Liver (tissue), 9 donors: ENCODE measurements around the gene IFNA4. TPM values are rescaled to one million over a fixed set of nuclear protein-coding genes. Genes with fewer than 3 reads are reported as not detected.
"Not testable (repeated sequence)": the region's sequence is repeated elsewhere in the genome, so short reads cannot be mapped to it uniquely, and the experiment has no call there.

Source experiments
- DNase-seq: peaks from one replicate; pipeline ENCODE4 v3.0.0-alpha.2; 2017; ENCODE audit warnings: low spot score
- H3K27ac ChIP-seq, 2 donors: one replicate each; pipeline ENCODE4 v1.7.0; 2013; ENCODE audit warnings: inconsistent platforms in 2 of 2, low read length in 2 of 2, control low read depth in 1 of 2, low read depth in 1 of 2, mild to moderate bottlenecking in 1 of 2
- H3K27me3 ChIP-seq, 4 donors: one replicate each; pipeline versions ENCODE4 v1.6.1 to v1.7.0; 2013; ENCODE audit warnings: low read length in 3 of 4, inconsistent platforms in 1 of 4, mild to moderate bottlenecking in 1 of 4, moderate library complexity in 1 of 4; ENCODE audit not compliant: control insufficient read depth in 4 of 4, insufficient read depth in 4 of 4
- H3K36me3 ChIP-seq, 4 donors: one replicate each; pipeline versions ENCODE4 v1.6.1 to v1.7.0; 2013; ENCODE audit warnings: low read length in 3 of 4, mild to moderate bottlenecking in 3 of 4, low read depth in 1 of 4, moderate library complexity in 1 of 4; ENCODE audit not compliant: control insufficient read depth in 4 of 4, insufficient read depth in 3 of 4
- H3K4me1 ChIP-seq, 4 donors: one replicate each; pipeline versions ENCODE4 v1.6.1 to v1.7.0; 2013; ENCODE audit warnings: low read length in 3 of 4, mild to moderate bottlenecking in 3 of 4, moderate library complexity in 1 of 4; ENCODE audit not compliant: control insufficient read depth in 4 of 4, insufficient read depth in 4 of 4
- H3K4me3 ChIP-seq, 3 donors: one replicate each; pipeline versions ENCODE4 v1.6.1 to v1.7.0; 2013; ENCODE audit warnings: low read length in 3 of 3, control low read depth in 1 of 3, low read depth in 1 of 3, mild to moderate bottlenecking in 1 of 3
- H3K9ac ChIP-seq, 2 donors: one replicate each; pipeline ENCODE4 v1.7.0; 2013; ENCODE audit warnings: low read length in 2 of 2, mild to moderate bottlenecking in 2 of 2, moderate library complexity in 2 of 2, control low read depth in 1 of 2, low read depth in 1 of 2
- H3K9me3 ChIP-seq, 4 donors: one replicate each; pipeline versions ENCODE4 v1.6.1 to v1.7.0; 2013; ENCODE audit warnings: low read length in 3 of 4; ENCODE audit not compliant: control insufficient read depth in 4 of 4
- ATF3 ChIP-seq: IDR thresholded peaks from 2 replicates; pipeline ENCODE4 v1.6.1; 2016; ENCODE audit warnings: antibody characterized with exemption
- CTCF ChIP-seq: fragments of 150-350 bp; IDR thresholded peaks from 2 replicates; pipeline ENCODE4 v1.5.1; 2017; ENCODE audit warnings: improper control_type of control experiment, low read depth, low read length; ENCODE audit not compliant: missing input control
- EGR1 ChIP-seq, 2 donors: IDR thresholded peaks; 2 replicates each; pipeline ENCODE4 v1.6.1; 2016 to 2018; ENCODE audit warnings: antibody characterized with exemption in 2 of 2, low read depth in 2 of 2
- FOXA1 ChIP-seq: IDR thresholded peaks from 2 replicates; pipeline ENCODE4 v1.6.1; 2016; ENCODE audit warnings: antibody characterized with exemption
- FOXA2 ChIP-seq: IDR thresholded peaks from 2 replicates; pipeline ENCODE4 v1.6.1; 2016; ENCODE audit warnings: antibody characterized with exemption
- GABPA ChIP-seq, 2 donors: IDR thresholded peaks in 1 of 2; conservative IDR thresholded peaks in 1 of 2; 2 replicates each; pipeline ENCODE4 v1.6.1; 2016; ENCODE audit warnings: antibody characterized with exemption in 2 of 2, mild to moderate bottlenecking in 1 of 2, moderate library complexity in 1 of 2
- HNF4A ChIP-seq, 2 donors: conservative IDR thresholded peaks; 2 replicates each; pipeline ENCODE4 v1.6.1; 2016; ENCODE audit warnings: antibody characterized with exemption in 2 of 2, mild to moderate bottlenecking in 2 of 2
- JUND ChIP-seq, 2 donors: IDR thresholded peaks; 2 replicates each; pipeline ENCODE4 v1.6.1; 2016; ENCODE audit warnings: antibody characterized with exemption in 2 of 2
- NR2F2 ChIP-seq: IDR thresholded peaks from 2 replicates; pipeline ENCODE4 v1.6.1; 2016; ENCODE audit warnings: antibody characterized with exemption
- RAD21 ChIP-seq, 2 donors: IDR thresholded peaks; 2 replicates each; pipeline ENCODE4 v1.6.1; 2016; ENCODE audit warnings: antibody characterized with exemption in 2 of 2, mild to moderate bottlenecking in 2 of 2
- SP1 ChIP-seq: IDR thresholded peaks from 2 replicates; pipeline ENCODE4 v1.6.1; 2018; ENCODE audit warnings: antibody characterized with exemption, mild to moderate bottlenecking
- TAF1 ChIP-seq: conservative IDR thresholded peaks from 2 replicates; pipeline ENCODE4 v1.6.1; 2016; ENCODE audit warnings: antibody characterized with exemption, mild to moderate bottlenecking
- YY1 ChIP-seq: IDR thresholded peaks from 2 replicates; pipeline ENCODE4 v1.6.1; 2016; ENCODE audit warnings: antibody characterized with exemption, mild to moderate bottlenecking
- ZBTB33 ChIP-seq: IDR thresholded peaks from 2 replicates; pipeline ENCODE4 v1.6.1; 2016; ENCODE audit warnings: antibody characterized with exemption
- WGBS: extraction: QIAGEN DNeasy Blood & Tissue Kit; methylation state at CpG from one replicate; pipeline ENCODE4 v1.1.7; 2013; 5-methylcytosine and 5-hydroxymethylcytosine counted together
- polyA plus RNA-seq, 2 donors: library from polyadenylated mRNA; stranded (reverse) in 1 of 2; unstranded in 1 of 2; fragments of 200-250 nt in 1 of 2; fragments of >200 nt in 1 of 2; fragmentation: Nextera tagmentation in 1 of 2; extraction: Ambion mirVana in 1 of 2; gene quantifications; one replicate each; pipeline versions ENCODE4 v1.2.1 to v1.2.3, GENCODE V29; 2013 to 2015
- total RNA-seq, 2 donors: library from RNA; depleted of rRNA; stranded (reverse); fragments of >200 nt; gene quantifications; one replicate each; pipeline ENCODE4 v1.2.3, GENCODE V29; 2014
- donor health status: healthy.
- donor health status: healthy.
- donor health status: healthy.
- donor health status: healthy.
- donor health status: healthy.

IFNA4 gene
- total and polyA plus RNA-seq, 4 donors, result not detected

- TF ChIP-seq ATF3 (no peak), ZBTB33 (no peak), HNF4A (conservative IDR thresholded peaks at IDR 0.05) (no peak), RAD21 (IDR thresholded peaks at IDR 0.05) (no peak), FOXA1 (no peak), EGR1 (IDR thresholded peaks at IDR 0.05; ENCODE audit: low read depth in 2 of 2) (no peak), NR2F2 (no peak), YY1 (no peak), GABPA (IDR thresholded peaks at IDR 0.05 in 1 of 2, conservative IDR thresholded peaks at IDR 0.05 in 1 of 2) (no peak), FOXA2 (no peak)
- H3K36me3 ChIP-seq, result no peaks in the 10 kb centered on the region
- no peak overlapping the region for H3K4me3 ChIP-seq
- no peak overlapping the region for H3K9ac ChIP-seq
- no peak for DNase-seq
- H3K4me1 ChIP-seq, result no peaks in the 10 kb centered on the region
- 89% methylated on average over 2 of the region's 2 CpGs for WGBS
- no peaks in the 10 kb centered on the region for H3K9me3 ChIP-seq
- H3K27ac ChIP-seq, result no peak overlapping the region
- H3K27me3 ChIP-seq, result no peaks in the 10 kb centered on the region
Measured at GRCh38 chr9:21233258-21233657, 45.9 kb upstream of the IFNA4 start.

- TF ChIP-seq SP1 (no peak), EGR1 (IDR thresholded peaks at IDR 0.05; ENCODE audit: low read depth in 2 of 2) (no peak), TAF1 (no peak), GABPA (IDR thresholded peaks at IDR 0.05 in 1 of 2, conservative IDR thresholded peaks at IDR 0.05 in 1 of 2) (no peak), JUND (IDR thresholded peaks at IDR 0.05) (no peak), CTCF (no peak), FOXA2 (no peak), YY1 (no peak), NR2F2 (no peak)
- Histone ChIP-seq H3K36me3 (no peaks in the 10 kb centered on the region), H3K4me1 (no peaks in the 10 kb centered on the region), H3K27ac (no peak within 1 kb of the TSS), H3K4me3 (no peak within 1 kb of the TSS), H3K27me3 (peaks cover 0 to 2% (median 0%) of the 10 kb centered on the region in 4 donors), H3K9me3 (no peaks in the 10 kb centered on the region), H3K9ac (no peak within 1 kb of the TSS)
- 85% methylated on average over 2 of the region's 2 CpGs for WGBS
- DNase-seq, result no peak
Measured at GRCh38 chr9:21228122-21228521, 40.7 kb upstream of the IFNA4 start, which contains the start of gene IFNA17. IFNA17 (minus strand) TSS chr9:21228222; CDS start chr9:21228173, 49 bp downstream.

GRCh38 chr9:21217211-21217610, 29.8 kb upstream of the IFNA4 start, which contains the start of gene IFNA16:
IFNA16 (minus strand) TSS chr9:21217311; CDS start chr9:21217305, 6 bp downstream.
- H3K9me3 ChIP-seq, H3K27me3 ChIP-seq, H3K4me3 ChIP-seq, H3K4me1 ChIP-seq, H3K36me3 ChIP-seq, DNase-seq, H3K27ac ChIP-seq, H3K9ac ChIP-seq: not testable (repeated sequence)
- WGBS, result 72% methylated on average over 1 of the region's 1 CpG
